Embryonic facial prominence (tissue), 1 donor: Measurements from ENCODE around the gene PDZRN3.

Source experiments
- DNase-seq: peaks from one replicate; pipeline ENCODE4 v3.0.0-alpha.2; 2016; ENCODE audit errors: extremely low spot score

The PDZRN3 gene

DNA sequence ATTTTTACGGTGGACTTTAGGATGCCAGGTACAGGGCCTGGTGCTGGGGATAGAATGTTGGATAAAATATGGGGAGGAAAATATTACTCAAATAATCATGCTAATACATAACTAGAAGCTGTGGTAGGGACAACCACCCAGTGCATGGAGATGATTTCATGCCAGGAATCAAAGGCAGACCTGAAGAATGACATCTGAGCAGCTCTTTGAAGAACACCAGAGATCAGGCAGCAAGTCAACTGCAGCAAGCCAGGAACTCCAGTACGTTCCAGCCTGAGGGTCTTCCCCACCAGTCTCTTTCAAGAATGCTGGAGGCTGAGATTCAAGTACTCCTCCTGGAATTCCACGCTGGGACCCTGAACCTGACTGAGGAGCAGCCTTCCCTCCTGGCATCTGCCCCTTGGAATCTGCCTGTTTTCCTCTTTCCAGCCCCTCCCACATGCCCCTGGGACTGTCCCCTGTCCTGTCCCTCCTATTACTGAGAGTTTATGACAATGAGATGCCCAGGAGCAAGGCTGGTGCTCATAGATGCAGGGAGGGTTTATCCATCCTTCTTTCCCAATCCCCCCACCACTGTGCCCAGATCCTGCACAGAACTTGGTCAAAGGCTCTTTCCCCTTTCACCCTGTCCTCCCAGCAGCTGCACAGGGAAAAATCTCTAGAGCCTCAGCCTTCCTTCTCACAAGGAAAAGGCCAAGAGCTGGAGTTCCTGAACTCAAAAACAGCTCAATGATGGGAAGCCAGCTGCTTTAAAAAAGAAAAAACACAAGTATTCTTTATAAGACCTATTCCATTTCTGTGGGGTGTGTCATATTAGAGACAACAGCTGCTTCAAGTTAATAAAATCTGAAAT, 68.0 kb downstream of the PDZRN3 start:
- no peak for DNase-seq

DNA sequence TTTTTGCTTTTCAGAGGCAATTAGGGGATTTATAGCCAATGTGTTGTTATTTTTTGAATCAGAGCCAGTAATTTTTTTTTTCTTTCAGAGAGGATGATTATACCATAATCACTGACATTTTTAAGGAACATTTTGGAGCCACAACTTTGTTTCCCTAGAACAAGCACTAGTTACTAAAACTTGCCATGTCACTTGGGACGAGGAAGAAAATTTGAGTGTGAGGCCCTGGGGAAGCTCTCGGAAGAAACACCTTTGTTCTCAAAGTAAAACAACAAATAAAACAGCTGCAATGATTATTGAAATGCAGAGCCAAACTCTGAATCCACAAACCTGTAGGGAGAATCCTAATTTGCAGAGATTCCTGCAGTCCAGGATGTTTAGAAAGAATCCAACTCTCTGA, 69.7 kb downstream of the PDZRN3 start:
- DNase-seq: no peak

GRCh38 chr3:73552700-73553099, 72.0 kb downstream of the PDZRN3 start:
- no peak for DNase-seq

- DNase-seq: no peak
Measured at GRCh38 chr3:73550032-73550431, 74.7 kb downstream of the PDZRN3 start.

GRCh38 chr3:73549051-73549600, 75.6 kb downstream of the PDZRN3 start:
- DNase-seq: no peak

DNA sequence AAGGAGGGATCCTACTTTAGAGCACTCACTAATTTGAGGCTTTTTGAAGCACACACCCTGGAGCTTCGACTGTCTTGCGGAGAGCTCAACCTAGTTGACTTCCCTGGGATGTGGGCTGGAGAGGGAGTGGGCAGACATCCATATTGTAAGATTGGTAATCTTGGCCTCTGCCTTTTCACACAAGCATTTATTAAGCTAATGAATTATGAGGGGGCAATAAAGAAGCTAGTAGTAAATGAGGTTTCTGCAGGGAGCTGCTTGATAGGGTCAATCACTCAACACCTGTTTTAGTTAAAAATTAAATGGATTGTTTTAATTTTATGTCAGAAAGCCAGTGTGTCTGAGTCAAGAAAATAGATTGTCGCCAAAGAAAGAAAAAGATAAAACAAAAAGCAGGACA, 76.3 kb downstream of the PDZRN3 start:
- no peak for DNase-seq

DNA sequence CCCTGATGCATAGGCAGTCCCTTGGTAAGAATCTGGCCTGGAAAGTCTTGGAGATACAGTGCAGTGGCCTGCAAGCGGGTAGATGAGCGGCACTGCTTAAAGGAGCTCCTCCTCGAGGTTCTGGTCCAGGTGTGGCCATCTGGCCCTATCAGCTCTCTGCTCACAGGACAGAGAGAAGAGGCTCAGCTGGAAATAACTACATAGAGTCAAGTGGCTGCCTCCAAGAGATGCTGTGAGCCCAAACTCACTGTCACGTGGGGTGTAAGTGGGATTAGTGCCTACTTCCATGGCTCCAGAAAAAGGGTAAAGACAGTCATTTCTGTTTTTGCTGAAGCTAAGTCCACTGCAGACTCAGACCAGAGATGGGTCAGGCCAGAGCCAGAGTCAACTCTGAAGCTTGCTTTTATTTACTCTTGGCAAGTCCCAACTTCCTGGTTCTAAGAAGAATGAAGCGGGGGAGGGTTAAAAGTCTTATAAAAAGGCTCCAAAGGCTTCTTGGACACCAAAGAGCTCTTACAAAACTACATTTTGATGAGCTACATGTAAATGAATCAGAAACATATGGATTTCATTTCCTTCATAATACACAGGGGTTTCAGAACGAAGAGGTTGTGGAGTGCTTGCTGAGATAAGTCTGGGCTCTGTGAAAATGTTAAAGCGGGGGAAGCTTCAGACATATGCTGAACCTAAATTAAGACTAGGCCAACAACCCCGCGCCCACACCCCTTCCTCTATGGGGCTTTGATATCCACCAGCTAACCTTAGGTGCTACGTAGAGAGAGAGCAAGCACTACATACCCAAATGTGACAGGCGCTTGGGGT, 77.1 kb downstream of the PDZRN3 start:
- peak; percentile 39 for DNase-seq

GRCh38 chr3:73546961-73547360, 77.8 kb downstream of the PDZRN3 start:
- no peak for DNase-seq

GRCh38 chr3:73543412-73543811, 81.3 kb downstream of the PDZRN3 start:
- no peak for DNase-seq

DNA sequence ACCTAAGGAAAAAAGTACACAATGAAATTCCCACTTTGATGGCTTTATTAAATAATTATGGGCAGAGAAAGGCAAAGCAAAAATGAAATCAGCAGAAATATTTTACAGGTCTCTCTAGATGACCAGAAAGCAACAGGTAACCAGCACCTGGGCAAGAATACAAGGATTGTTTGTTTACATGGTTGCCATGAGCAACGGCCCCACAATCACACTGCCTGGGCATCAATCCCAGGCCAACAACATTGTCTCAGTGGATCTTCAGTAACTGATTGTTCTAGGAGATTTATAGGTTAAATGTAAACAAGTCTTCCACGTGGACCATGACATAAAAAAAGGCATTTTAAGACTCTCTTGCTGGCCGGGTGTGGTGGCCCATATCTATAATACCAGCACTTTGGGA, 82.6 kb downstream of the PDZRN3 start:
- no peak for DNase-seq

- DNase-seq: no peak
Measured at GRCh38 chr3:73540969-73541740, 83.6 kb downstream of the PDZRN3 start.

DNA sequence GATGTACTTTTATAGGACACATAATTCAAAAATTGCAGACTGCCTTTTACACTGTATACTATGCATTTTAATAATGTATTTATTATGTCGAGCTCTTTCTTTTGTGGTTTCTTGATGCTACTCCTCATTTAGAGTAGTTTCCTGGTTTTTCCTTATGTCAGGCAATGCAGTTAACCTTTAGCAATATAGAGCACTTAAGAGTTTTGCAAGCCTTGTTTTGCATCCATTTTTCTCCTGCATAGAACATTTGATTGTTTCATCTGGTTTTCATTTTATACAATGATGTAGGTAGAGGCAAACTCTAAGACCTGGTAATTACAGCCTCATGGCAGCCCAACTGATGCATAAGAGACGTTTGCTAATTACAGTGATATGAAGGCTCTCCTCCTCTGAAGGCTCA, 86.3 kb downstream of the PDZRN3 start:
- DNase-seq: no peak

DNA sequence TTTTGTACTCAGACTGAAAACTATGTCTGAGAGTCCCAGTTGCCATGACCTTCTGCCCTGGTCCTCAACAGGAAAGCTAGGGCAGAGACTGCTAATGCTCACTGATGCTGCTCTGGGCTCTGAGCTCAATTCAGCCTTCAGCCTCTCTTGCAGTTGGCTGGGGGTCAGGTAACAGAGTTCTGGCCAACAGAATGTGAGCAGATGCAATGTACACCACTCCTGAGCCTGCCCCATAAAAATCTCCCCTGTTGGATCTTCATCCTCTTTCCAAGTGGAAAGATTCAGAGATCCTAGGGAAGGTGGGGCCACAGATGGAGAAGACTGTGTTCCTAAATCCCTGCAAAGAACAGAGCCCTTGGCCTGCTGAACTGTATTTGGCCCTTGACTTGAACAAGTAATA, 87.8 kb downstream of the PDZRN3 start:
- DNase-seq: no peak

GRCh38 chr3:73536336-73536895, 88.3 kb downstream of the PDZRN3 start:
- DNase-seq: no peak

DNA sequence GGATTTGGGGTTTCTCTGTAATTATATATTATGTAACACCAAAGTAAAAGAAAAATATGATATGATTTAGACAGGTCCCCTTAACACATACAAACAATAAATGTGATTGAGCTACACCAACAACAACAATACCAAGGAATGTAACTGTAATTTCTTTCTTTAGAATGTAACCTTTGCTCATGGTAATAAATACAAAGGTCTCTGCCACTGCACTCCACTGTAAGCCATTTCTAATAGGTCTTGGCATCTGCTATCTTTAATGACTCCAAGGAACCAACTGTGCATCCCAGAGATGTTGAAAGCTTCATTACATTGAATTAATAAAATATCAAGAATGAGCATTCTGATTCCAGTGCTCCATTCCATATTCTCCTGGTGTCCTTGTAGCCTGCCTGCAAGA, 88.8 kb downstream of the PDZRN3 start:
- no peak for DNase-seq

GRCh38 chr3:73535137-73535536, 89.6 kb downstream of the PDZRN3 start:
- DNase-seq: no peak

DNA sequence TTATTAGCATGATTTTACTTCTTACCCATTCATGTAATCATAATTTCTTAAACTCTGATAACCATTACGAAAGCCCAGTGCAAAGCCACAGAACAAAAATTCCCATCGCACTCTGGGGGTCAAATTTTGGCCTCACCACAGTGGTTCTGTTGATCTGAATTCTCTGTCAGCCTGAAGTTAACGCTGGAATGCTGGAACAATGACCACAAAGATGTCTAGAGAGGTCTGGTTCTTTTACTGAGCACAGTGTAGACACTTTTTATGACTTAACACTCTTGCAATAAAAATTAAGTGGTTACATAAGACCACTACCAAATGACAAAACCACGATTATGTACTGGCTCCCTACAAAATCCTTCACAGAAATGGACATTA, 94.7 kb downstream of the PDZRN3 start:
- DNase-seq: no peak

GRCh38 chr3:73529308-73530021, 95.3 kb downstream of the PDZRN3 start:
- no peak for DNase-seq

- no peak for DNase-seq
Measured at GRCh38 chr3:73525591-73525990, 99.2 kb downstream of the PDZRN3 start.

DNA sequence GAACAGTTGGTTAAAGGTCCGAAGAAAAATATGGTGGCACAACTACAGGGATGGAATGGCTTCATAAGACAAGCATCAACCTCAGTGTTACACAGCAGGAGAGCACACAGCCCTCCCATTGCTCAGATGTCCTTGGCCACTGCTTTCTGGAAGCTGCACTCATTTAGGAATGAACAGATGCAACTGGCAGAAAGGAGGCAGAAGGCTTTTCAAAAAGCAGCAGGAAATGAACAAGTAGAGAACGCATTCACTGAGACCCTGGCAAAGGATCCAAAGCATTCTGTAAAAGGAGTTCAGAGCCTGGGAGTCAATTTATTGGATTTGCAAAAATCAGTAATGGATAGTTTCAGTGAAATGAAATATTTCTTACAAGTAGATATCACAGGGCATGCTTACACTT, 101.1 kb downstream of the PDZRN3 start:
- no peak for DNase-seq

DNA sequence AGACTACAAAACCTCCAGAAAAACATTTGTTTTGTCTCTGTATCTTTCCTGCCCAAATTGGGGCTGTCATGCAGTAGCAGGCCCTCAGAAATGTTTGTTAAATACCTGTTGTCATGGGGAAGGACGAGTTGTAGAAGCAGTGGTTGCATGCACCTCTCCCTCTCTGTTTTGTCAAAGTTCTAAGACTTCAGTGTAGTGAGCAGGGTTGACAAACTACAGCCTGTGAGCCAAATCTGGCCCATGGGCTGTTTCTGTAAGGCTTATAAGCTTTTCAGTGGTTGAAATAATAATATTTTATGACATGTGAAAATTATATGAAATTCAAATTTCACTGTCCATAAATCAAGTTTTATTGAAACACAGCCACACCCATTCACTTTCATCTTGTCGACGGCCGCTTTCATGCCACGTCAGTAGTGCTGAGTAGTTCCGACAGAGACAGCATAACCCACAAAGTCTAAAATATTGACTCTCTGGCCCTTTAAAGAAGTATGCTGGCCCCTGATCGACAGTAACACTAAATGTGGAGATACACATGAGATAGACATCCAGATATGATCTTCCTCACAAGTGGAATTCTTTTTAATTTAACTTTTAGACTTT, 102.9 kb downstream of the PDZRN3 start:
- DNase-seq: no peak
